Measurements from ENCODE around the gene MRPL28. TPM values are rescaled to one million over a fixed set of nuclear protein-coding genes. Genes with fewer than 3 reads are reported as not detected.

MRPL28 gene
- total RNA-seq, 1 donor: 55.4 TPM

- Histone ChIP-seq H3K4me2 (ENCODE audit: insufficient read depth, low read length) (no peak overlapping the region), H3K4me3 (ENCODE audit: insufficient read depth, low read length) (no peak overlapping the region), H3K4me1 (ENCODE audit: insufficient read depth, low read length) (no peaks in the 10 kb centered on the region), H3K36me3 (ENCODE audit: insufficient read depth, low read length) (peaks cover 22% of the 10 kb centered on the region), H4K20me1 (ENCODE audit: insufficient read depth, low read length) (peaks cover 15% of the 10 kb centered on the region), H3K79me2 (ENCODE audit: insufficient read depth, low read length) (peaks cover 30% of the 10 kb centered on the region), H3K9me3 (ENCODE audit: low read depth, low read length) (no peaks in the 10 kb centered on the region), H3K27me3 (ENCODE audit: insufficient read depth, low read length) (no peaks in the 10 kb centered on the region), H2AFZ (ENCODE audit: low read length) (no peak overlapping the region), H3K27ac (ENCODE audit: low read depth, low read length) (no peak overlapping the region)
- TF ChIP-seq CTCF (IDR thresholded peaks at IDR 0.05; ENCODE audit: extremely low read depth, low read depth, low read length): no peak
- DNase-seq (ENCODE audit: insufficient read length, low spot score, missing footprints): no peak
Observed at GRCh38 chr16:377419-377951, 7.1 kb upstream of the MRPL28 start.

- H3K4me2 ChIP-seq (ENCODE audit: insufficient read depth, low read length): no peak overlapping the region
- no peaks in the 10 kb centered on the region for H3K9me3 ChIP-seq (ENCODE audit: low read depth, low read length)
- H3K27me3 ChIP-seq (ENCODE audit: insufficient read depth, low read length): no peaks in the 10 kb centered on the region
- H3K4me1 ChIP-seq (ENCODE audit: insufficient read depth, low read length): no peaks in the 10 kb centered on the region
- H3K27ac ChIP-seq (ENCODE audit: low read depth, low read length): no peak overlapping the region
- no peak for DNase-seq (ENCODE audit: insufficient read length, low spot score, missing footprints)
- peaks cover 15% of the 10 kb centered on the region for H4K20me1 ChIP-seq (ENCODE audit: insufficient read depth, low read length)
- TF ChIP-seq CTCF (IDR thresholded peaks at IDR 0.05; ENCODE audit: extremely low read depth, low read depth, low read length): no peak
- H3K36me3 ChIP-seq (ENCODE audit: insufficient read depth, low read length): peaks cover 22% of the 10 kb centered on the region
- no peak overlapping the region for H2AFZ ChIP-seq (ENCODE audit: low read length)
- no peak overlapping the region for H3K4me3 ChIP-seq (ENCODE audit: insufficient read depth, low read length)
- peaks cover 30% of the 10 kb centered on the region for H3K79me2 ChIP-seq (ENCODE audit: insufficient read depth, low read length)
Observed at GRCh38 chr16:376817-377418, 6.6 kb upstream of the MRPL28 start.

GRCh38 chr16:375927-376816 lies 5.8 kb upstream of the MRPL28 start:
- Histone ChIP-seq H3K4me3 (ENCODE audit: insufficient read depth, low read length) (no peak overlapping the region), H3K27ac (ENCODE audit: low read depth, low read length) (no peak overlapping the region), H3K4me2 (ENCODE audit: insufficient read depth, low read length) (no peak overlapping the region), H3K9me3 (ENCODE audit: low read depth, low read length) (no peaks in the 10 kb centered on the region), H2AFZ (ENCODE audit: low read length) (no peak overlapping the region), H3K36me3 (ENCODE audit: insufficient read depth, low read length) (peaks cover 27% of the 10 kb centered on the region), H3K79me2 (ENCODE audit: insufficient read depth, low read length) (peaks cover 28% of the 10 kb centered on the region), H4K20me1 (ENCODE audit: insufficient read depth, low read length) (peaks cover 15% of the 10 kb centered on the region), H3K27me3 (ENCODE audit: insufficient read depth, low read length) (no peaks in the 10 kb centered on the region), H3K4me1 (ENCODE audit: insufficient read depth, low read length) (no peaks in the 10 kb centered on the region)
- DNase-seq (ENCODE audit: insufficient read length, low spot score, missing footprints): no peak
- TF ChIP-seq CTCF (IDR thresholded peaks at IDR 0.05; ENCODE audit: extremely low read depth, low read depth, low read length): no peak

- no peaks in the 10 kb centered on the region for H3K27me3 ChIP-seq (ENCODE audit: insufficient read depth, low read length)
- DNase-seq (ENCODE audit: insufficient read length, low spot score, missing footprints): no peak
- no peak overlapping the region for H3K27ac ChIP-seq (ENCODE audit: low read depth, low read length)
- H3K4me2 ChIP-seq (ENCODE audit: insufficient read depth, low read length): no peak overlapping the region
- no peaks in the 10 kb centered on the region for H3K4me1 ChIP-seq (ENCODE audit: insufficient read depth, low read length)
- peaks cover 15% of the 10 kb centered on the region for H4K20me1 ChIP-seq (ENCODE audit: insufficient read depth, low read length)
- H3K9me3 ChIP-seq (ENCODE audit: low read depth, low read length): no peaks in the 10 kb centered on the region
- peaks cover 27% of the 10 kb centered on the region for H3K36me3 ChIP-seq (ENCODE audit: insufficient read depth, low read length)
- TF ChIP-seq CTCF (IDR thresholded peaks at IDR 0.05; ENCODE audit: extremely low read depth, low read depth, low read length): no peak
- H3K4me3 ChIP-seq (ENCODE audit: insufficient read depth, low read length): no peak overlapping the region
- H2AFZ ChIP-seq (ENCODE audit: low read length): no peak overlapping the region
- H3K79me2 ChIP-seq (ENCODE audit: insufficient read depth, low read length): peaks cover 19% of the 10 kb centered on the region
Observed at GRCh38 chr16:375212-375611, 4.9 kb upstream of the MRPL28 start.

All from osteoblast (primary cell).